ENCODE results near the gene LMNB1.

DNA sequence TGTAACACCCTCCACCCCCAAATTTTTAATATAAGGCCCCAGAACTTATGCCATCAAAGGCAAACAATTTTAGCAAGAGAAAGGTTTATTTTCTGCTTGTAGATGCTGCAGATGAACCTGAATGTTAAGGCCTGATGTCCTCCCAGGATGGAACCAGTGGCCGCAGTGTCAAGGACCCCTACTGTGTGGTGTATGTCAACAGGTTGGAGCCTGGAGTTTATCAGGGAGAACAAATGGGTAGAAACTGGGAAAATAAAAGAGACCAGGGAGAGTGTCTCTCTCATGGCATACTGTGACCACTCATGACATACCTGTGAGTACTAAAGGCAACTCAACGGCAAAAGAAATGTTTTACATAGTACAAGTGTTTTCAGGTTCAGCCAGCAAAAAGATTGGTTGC is 34.5 kb upstream of the LMNB1 start:
- TF ChIP-seq POLR2A (IDR thresholded peaks at IDR 0.05) (no peak), POLR2AphosphoS5 (IDR thresholded peaks at IDR 0.05) (no peak), EP300 (IDR thresholded peaks at IDR 0.05) (no peak)
- TF ChIP-seq, protein P1, sequence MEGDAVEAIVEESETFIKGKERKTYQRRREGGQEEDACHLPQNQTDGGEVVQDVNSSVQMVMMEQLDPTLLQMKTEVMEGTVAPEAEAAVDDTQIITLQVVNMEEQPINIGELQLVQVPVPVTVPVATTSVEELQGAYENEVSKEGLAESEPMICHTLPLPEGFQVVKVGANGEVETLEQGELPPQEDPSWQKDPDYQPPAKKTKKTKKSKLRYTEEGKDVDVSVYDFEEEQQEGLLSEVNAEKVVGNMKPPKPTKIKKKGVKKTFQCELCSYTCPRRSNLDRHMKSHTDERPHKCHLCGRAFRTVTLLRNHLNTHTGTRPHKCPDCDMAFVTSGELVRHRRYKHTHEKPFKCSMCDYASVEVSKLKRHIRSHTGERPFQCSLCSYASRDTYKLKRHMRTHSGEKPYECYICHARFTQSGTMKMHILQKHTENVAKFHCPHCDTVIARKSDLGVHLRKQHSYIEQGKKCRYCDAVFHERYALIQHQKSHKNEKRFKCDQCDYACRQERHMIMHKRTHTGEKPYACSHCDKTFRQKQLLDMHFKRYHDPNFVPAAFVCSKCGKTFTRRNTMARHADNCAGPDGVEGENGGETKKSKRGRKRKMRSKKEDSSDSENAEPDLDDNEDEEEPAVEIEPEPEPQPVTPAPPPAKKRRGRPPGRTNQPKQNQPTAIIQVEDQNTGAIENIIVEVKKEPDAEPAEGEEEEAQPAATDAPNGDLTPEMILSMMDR (IDR thresholded peaks at IDR 0.05) = no peak

All from upper lobe of left lung (tissue), 4 donors.